SK-N-MC (cell line): Measurements from ENCODE around the gene ARMC9.

ENCODE experiments used
- EZH2 ChIP-seq: fragments of 200-600 bp; sonication (generic); IDR thresholded peaks from one replicate; pipeline ENCODE4 v1.6.1; 2017; ENCODE audit warnings: antibody characterized with exemption
- FOXP2 ChIP-seq: optimal IDR thresholded peaks from 2 replicates; pipeline ENCODE3; 2011; ENCODE audit warnings: mild to moderate bottlenecking, moderate library complexity; ENCODE audit not compliant: insufficient read depth; ENCODE audit errors: extremely low read length, control extremely low read depth
- POLR2AphosphoS5 ChIP-seq: IDR thresholded peaks from 2 replicates; pipeline ENCODE4 v1.6.1; 2012; ENCODE audit warnings: mild to moderate bottlenecking, low read depth, low read length, borderline replicate concordance

DNA sequence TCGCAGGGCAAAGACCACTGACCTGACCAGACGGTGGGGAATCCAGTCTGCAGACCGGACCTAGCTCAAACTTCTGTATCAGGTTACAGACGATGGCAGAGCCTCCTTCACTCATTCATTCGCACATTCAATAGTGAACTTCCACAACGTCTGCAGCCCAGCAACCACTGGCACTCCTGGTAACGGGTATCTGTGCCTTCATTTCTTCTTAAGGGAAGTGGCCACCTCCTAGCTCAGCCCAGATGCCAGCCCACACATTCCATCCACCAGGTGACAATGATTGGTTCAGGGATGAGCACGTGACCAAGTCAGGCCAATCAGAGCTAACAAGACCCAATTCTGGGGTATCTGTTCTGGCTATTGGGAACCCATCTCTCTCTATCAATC lies 15.9 kb upstream of the ARMC9 start:
- TF ChIP-seq POLR2AphosphoS5 = no peak
- TF ChIP-seq FOXP2 = no peak
- no peak for TF ChIP-seq EZH2
